Liver (tissue), 3 donors: ENCODE measurements around the gene FNDC10.

Experiments used
- ATF3 ChIP-seq: IDR thresholded peaks from 2 replicates; pipeline ENCODE4 v1.6.1; 2016; ENCODE audit warnings: antibody characterized with exemption
- CTCF ChIP-seq: fragments of 150-350 bp; IDR thresholded peaks from 2 replicates; pipeline ENCODE4 v1.5.1; 2017; ENCODE audit warnings: improper control_type of control experiment, low read depth, low read length; ENCODE audit not compliant: missing input control
- EGR1 ChIP-seq, 2 donors: IDR thresholded peaks; 2 replicates each; pipeline ENCODE4 v1.6.1; 2016 to 2018; ENCODE audit warnings: antibody characterized with exemption in 2 of 2, low read depth in 2 of 2
- GABPA ChIP-seq, 2 donors: IDR thresholded peaks in 1 of 2; conservative IDR thresholded peaks in 1 of 2; 2 replicates each; pipeline ENCODE4 v1.6.1; 2016; ENCODE audit warnings: antibody characterized with exemption in 2 of 2, mild to moderate bottlenecking in 1 of 2, moderate library complexity in 1 of 2
- MAX ChIP-seq: IDR thresholded peaks from 2 replicates; pipeline ENCODE4 v1.6.1; 2016; ENCODE audit warnings: antibody characterized with exemption
- RAD21 ChIP-seq, 2 donors: IDR thresholded peaks; 2 replicates each; pipeline ENCODE4 v1.6.1; 2016; ENCODE audit warnings: antibody characterized with exemption in 2 of 2, mild to moderate bottlenecking in 2 of 2
- REST ChIP-seq: IDR thresholded peaks from 2 replicates; pipeline ENCODE4 v1.6.1; 2016; ENCODE audit warnings: antibody characterized with exemption, mild to moderate bottlenecking
- donor health status: healthy.
- donor health status: healthy.

GRCh38 chr1:1564268-1564667 lies 35.7 kb downstream of the FNDC10 start:
- TF ChIP-seq CTCF (no peak), ATF3 (no peak), RAD21 (IDR thresholded peaks at IDR 0.05) (no peak), MAX (no peak), EGR1 (IDR thresholded peaks at IDR 0.05; ENCODE audit: low read depth in 2 of 2) (no peak), GABPA (IDR thresholded peaks at IDR 0.05 in 1 of 2, conservative IDR thresholded peaks at IDR 0.05 in 1 of 2) (no peak), REST (no peak)
